ENCODE data around the gene SYNJ2BP.

- TF ChIP-seq CTCF (IDR thresholded peaks at IDR 0.05) (no peak), POLR2A (IDR thresholded peaks at IDR 0.05) (no peak)
Observed at GRCh38 chr14:70422538-70422937, 5.6 kb upstream of the SYNJ2BP start.

Data from heart left ventricle (tissue), 13 donors.